GM12873 (cell line): Measurements from ENCODE around the gene CHMP6.

Experiments used
- TF ChIP-seq, protein P1 (sequence below): IDR thresholded peaks from 2 replicates; pipeline ENCODE4 v1.5.1; 2012; ENCODE audit warnings: low read depth, mild to moderate bottlenecking, moderate library complexity, low read length, control low read depth; ENCODE audit not compliant: insufficient read depth; ENCODE audit errors: missing control alignments

The CHMP6 gene

DNA sequence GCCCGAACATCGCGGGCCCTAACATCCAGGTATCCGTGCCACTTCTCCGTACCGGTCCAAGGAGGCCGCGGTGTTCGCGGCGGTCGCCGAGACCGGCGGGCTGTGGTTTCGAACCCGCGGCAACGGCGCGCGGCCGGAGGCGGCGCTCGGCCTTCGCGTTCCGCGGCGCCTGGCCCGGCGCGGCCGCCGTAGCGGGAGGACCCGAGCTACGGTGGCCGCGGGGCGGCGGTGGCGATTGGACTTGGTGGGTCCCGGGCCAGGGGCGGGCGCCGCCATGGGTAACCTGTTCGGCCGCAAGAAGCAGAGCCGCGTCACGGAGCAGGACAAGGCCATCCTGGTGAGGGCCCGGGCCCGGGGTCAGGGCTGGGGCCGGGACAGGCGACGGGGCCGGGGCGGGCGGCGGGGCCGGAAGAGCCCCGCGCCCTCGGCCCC lies at the start of gene CHMP6:
TSS of gene CHMP6 (plus strand) at position 197 of the 432 bp plus-strand sequence. CDS start at position 275, 78 bp downstream.
- TF ChIP-seq, protein P1, sequence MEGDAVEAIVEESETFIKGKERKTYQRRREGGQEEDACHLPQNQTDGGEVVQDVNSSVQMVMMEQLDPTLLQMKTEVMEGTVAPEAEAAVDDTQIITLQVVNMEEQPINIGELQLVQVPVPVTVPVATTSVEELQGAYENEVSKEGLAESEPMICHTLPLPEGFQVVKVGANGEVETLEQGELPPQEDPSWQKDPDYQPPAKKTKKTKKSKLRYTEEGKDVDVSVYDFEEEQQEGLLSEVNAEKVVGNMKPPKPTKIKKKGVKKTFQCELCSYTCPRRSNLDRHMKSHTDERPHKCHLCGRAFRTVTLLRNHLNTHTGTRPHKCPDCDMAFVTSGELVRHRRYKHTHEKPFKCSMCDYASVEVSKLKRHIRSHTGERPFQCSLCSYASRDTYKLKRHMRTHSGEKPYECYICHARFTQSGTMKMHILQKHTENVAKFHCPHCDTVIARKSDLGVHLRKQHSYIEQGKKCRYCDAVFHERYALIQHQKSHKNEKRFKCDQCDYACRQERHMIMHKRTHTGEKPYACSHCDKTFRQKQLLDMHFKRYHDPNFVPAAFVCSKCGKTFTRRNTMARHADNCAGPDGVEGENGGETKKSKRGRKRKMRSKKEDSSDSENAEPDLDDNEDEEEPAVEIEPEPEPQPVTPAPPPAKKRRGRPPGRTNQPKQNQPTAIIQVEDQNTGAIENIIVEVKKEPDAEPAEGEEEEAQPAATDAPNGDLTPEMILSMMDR: no peak

DNA sequence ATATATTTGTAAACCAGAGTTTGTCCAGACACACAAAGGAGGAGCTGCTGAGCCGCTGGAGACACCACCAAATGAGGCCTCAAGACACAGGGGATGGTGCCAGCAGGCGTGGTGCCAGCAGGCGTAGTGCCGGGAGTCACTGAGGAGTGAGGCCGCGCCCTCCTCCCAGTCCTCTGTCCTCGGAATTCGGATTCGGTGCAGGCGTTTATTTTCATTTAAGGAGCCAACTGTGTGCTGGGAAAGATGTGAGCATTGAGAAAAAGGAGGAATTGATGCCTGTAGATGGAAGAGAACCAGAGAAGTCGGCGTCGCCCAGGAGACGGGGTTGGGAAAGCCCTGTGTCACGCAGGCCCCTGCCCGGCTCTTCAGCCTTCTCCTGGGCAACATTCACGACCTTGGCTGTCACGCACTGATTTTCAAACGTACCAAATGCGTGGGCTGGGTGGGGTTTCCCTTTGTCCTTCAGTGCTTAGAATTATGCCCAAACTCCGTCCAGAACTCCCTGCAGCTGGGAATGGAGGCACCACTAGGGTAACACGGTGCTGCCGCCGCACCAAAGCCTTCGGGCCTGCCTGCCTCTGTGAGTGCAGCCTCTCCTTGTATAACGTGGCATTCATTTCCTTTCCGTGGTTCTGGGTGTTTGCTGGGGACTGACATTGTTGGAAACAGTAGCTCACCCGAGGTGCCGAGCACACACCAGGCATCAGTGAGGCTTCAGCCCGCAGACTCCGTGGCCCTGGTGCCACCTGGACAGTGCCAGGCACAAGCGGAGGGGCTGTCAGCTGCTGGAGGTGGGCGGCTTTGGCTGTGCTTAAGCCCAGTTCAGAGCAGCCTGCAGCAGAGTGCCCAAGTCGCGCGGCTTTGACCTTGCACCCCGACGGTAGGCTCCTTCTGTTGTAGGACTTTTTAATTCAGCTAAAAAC lies 49.0 kb upstream of the CHMP6 start:
- TF ChIP-seq, protein P1: no peak

DNA sequence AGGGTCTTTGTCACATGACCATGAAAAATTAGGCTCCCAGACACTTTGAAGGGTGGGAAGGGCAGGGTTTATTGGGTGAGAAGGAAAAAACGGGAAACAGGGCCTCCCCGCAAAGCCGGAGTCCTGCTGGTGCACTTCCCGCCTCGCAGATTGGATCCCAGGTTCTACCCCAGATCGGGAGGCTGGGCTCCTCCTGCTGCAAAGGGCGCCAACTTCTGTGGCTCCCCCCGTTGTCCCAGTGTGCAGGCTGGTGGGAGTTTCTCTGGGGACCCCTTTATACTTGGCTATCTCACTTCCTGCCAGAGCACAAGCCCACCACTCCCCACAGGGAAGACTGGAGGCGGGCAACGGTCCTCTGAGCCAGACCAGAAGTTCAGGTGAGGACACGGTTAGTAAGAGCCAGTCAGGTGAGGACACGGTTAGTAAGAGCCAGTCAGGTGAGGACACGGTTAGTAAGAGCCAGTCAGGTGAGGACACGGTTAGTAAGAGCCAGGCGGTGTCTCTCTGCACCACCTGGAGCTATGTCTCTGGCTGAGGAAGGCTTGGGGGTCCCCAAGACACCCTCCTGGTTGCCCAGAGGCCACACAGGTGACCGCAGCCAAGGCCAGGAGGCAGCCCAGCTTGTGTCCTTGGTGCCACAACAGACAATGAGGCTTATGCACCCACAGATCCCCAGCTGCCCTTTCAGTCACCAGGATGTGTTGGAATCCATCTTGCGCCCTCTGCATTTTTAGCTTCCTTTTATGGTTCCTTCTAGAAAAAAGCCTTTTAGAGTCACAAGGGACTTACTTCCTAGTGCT lies 48.1 kb upstream of the CHMP6 start:
- TF ChIP-seq, protein P1: no peak

DNA sequence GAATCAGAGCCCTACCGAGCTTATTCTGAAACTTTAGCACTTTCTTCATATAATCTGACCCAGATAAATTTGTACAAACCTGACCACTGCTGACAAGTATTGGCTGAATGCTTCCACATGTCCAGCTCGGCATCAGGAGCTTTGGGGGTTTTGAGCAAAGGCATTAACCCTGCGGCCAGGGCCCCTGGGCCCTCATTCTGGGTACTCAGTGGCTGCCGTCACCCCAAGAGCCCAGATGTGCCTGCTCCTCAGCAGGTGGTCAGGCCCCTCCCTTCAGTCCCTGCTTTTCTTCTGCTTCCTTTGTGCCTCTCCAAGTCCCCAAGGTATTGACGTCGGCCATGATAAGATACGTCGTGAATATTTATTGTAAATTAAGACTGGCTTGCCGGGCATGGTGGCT lies 47.3 kb upstream of the CHMP6 start:
- TF ChIP-seq, protein P1: no peak

DNA sequence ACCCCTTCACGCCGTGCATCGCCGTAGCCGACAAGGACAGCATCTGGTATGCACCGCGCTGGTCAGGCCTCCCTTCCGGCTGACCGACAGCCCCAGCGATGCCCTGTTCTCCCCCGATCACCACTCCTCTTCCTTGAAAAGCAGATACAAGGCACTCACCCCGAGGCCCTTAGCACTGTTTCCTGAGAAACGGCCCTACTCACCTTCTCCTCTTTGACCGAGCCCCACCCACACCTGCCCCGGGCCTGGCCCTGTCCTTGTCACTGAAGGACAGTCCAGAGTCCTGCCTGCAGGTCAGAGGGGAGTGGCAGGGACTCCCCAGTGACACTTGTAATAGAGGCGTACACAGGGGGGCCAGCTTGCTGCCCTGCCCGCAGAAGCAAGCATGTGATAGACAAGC lies 45.9 kb upstream of the CHMP6 start:
- TF ChIP-seq, protein P1: no peak

DNA sequence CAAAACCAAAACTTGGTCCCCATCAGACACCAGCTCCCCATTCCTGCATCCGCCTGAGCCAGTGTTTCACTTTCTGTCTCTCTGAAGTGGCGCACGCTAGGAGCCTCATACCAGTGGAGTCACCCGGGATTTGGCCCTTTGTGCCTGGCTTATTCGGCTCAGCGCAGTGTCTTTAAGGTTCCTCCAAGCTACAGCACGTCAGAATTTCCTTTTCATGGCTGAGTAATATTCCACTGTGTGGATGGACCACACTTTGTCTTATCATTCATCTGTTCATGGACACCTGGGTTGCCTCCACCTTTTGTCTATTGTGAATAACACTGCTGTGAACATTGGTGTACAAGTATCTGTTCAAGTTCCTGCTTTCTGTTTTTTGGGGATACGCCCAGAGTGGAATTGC lies 45.2 kb upstream of the CHMP6 start:
- TF ChIP-seq, protein P1: no peak
